Right renal cortex interstitium (tissue), 3 donors: ENCODE measurements around the gene RREB1. TPM values are rescaled to one million over a fixed set of nuclear protein-coding genes. Genes with fewer than 3 reads are reported as not detected.
"Not testable (repeated sequence)": the region's sequence is repeated elsewhere in the genome, so short reads cannot be mapped to it uniquely, and the experiment has no call there.

Experiments
- DNase-seq, 3 donors: peaks; one replicate each; pipeline ENCODE4 v3.0.0-alpha.2; 2013; ENCODE audit warnings: low read depth in 3 of 3, low spot score in 2 of 3
- polyA plus RNA-seq, 3 donors: library from polyadenylated mRNA; unstranded; fragments of 120-200 nt; gene quantifications; one replicate each; pipeline ENCODE4 v1.2.1, GENCODE V29; 2013; ENCODE audit not compliant: insufficient read length in 3 of 3

RREB1 gene
- polyA plus RNA-seq, 3 donors: 17.5 to 19.8 (median 19.3) TPM

- DNase-seq: no peak
Measured at GRCh38 chr6:7143476-7143974, 35.8 kb downstream of the RREB1 start.

- no peak for DNase-seq
Measured at GRCh38 chr6:7144872-7145584, 37.3 kb downstream of the RREB1 start.

- DNase-seq: no peak
Measured at GRCh38 chr6:7145585-7145884, 37.8 kb downstream of the RREB1 start.

GRCh38 chr6:7145885-7146828, 38.4 kb downstream of the RREB1 start:
- peak in 1 of 3 donors; percentile 58 for DNase-seq

GRCh38 chr6:7147051-7147671, 39.4 kb downstream of the RREB1 start:
- no peak for DNase-seq

GRCh38 chr6:7148100-7148822, 40.5 kb downstream of the RREB1 start:
- DNase-seq: no peak

GRCh38 chr6:7150381-7151064, 42.8 kb downstream of the RREB1 start:
- no peak for DNase-seq

- DNase-seq: no peak
Measured at GRCh38 chr6:7151381-7151780, 43.6 kb downstream of the RREB1 start.

- DNase-seq: no peak
Measured at GRCh38 chr6:7152462-7152861, 44.7 kb downstream of the RREB1 start.

- no peak for DNase-seq
Measured at GRCh38 chr6:7153789-7154188, 46.0 kb downstream of the RREB1 start.

- no peak for DNase-seq
Measured at GRCh38 chr6:7154341-7155139, 46.8 kb downstream of the RREB1 start.

GRCh38 chr6:7155871-7156579, 48.3 kb downstream of the RREB1 start:
- no peak for DNase-seq

GRCh38 chr6:7156643-7157278, 49.0 kb downstream of the RREB1 start:
- no peak for DNase-seq

- DNase-seq: not testable (repeated sequence)
Measured at GRCh38 chr6:7157307-7157706, 49.5 kb downstream of the RREB1 start.

- DNase-seq: no peak
Measured at GRCh38 chr6:7157752-7158616, 50.2 kb downstream of the RREB1 start.

GRCh38 chr6:7159790-7160525, 52.2 kb downstream of the RREB1 start:
- DNase-seq: no peak

GRCh38 chr6:7161253-7161623, 53.5 kb downstream of the RREB1 start:
- DNase-seq: no peak
